AG09309 (cell line): ENCODE data around the gene ATP5PF.

Experiments
- DNase-seq: peaks from one replicate; pipeline ENCODE4 v3.0.0-alpha.2; 2010; ENCODE audit warnings: low read depth
- H3K4me3 ChIP-seq: 2 replicates; pipeline ENCODE4 v1.5.1; 2011; ENCODE audit warnings: mild to moderate bottlenecking, low read depth, low read length, moderate library complexity; ENCODE audit not compliant: control insufficient read depth
- TF ChIP-seq, protein P1 (sequence below): IDR thresholded peaks from 2 replicates; pipeline ENCODE4 v1.5.1; 2011; ENCODE audit warnings: mild to moderate bottlenecking, low read depth, low read length, inconsistent platforms; ENCODE audit not compliant: insufficient read depth, control insufficient read depth; ENCODE audit errors: missing control alignments

Gene ATP5PF

GRCh38 chr21:25760061-25760460, 25.4 kb upstream of the ATP5PF start:
- H3K4me3 ChIP-seq = no peak overlapping the region
- TF ChIP-seq, protein P1, sequence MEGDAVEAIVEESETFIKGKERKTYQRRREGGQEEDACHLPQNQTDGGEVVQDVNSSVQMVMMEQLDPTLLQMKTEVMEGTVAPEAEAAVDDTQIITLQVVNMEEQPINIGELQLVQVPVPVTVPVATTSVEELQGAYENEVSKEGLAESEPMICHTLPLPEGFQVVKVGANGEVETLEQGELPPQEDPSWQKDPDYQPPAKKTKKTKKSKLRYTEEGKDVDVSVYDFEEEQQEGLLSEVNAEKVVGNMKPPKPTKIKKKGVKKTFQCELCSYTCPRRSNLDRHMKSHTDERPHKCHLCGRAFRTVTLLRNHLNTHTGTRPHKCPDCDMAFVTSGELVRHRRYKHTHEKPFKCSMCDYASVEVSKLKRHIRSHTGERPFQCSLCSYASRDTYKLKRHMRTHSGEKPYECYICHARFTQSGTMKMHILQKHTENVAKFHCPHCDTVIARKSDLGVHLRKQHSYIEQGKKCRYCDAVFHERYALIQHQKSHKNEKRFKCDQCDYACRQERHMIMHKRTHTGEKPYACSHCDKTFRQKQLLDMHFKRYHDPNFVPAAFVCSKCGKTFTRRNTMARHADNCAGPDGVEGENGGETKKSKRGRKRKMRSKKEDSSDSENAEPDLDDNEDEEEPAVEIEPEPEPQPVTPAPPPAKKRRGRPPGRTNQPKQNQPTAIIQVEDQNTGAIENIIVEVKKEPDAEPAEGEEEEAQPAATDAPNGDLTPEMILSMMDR = no peak
- no peak for DNase-seq

DNA sequence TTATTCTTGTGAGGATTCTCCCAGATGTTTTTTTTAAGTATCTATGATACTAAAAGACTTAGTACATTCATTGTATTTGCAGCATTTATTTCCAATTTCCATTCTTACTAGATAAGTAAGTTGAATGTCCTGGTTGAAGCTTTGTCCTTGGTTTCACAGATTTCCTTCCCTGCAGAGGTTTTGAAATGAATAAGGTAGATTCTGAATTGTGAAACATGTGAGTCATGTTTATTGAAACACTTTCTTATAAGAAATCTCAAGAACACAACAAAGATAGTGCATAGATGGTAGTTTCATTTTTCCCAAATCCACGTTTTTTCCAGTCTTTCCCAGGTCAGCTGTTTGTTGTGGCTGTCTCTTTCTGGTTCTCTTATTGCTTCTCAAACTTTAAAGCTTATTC, 24.9 kb upstream of the ATP5PF start:
- no peak for DNase-seq
- TF ChIP-seq, protein P1 = no peak
- H3K4me3 ChIP-seq = no peak overlapping the region

- DNase-seq = no peak
- TF ChIP-seq, protein P1 = no peak
Measured at GRCh38 chr21:25757531-25757930, 22.8 kb upstream of the ATP5PF start.

DNA sequence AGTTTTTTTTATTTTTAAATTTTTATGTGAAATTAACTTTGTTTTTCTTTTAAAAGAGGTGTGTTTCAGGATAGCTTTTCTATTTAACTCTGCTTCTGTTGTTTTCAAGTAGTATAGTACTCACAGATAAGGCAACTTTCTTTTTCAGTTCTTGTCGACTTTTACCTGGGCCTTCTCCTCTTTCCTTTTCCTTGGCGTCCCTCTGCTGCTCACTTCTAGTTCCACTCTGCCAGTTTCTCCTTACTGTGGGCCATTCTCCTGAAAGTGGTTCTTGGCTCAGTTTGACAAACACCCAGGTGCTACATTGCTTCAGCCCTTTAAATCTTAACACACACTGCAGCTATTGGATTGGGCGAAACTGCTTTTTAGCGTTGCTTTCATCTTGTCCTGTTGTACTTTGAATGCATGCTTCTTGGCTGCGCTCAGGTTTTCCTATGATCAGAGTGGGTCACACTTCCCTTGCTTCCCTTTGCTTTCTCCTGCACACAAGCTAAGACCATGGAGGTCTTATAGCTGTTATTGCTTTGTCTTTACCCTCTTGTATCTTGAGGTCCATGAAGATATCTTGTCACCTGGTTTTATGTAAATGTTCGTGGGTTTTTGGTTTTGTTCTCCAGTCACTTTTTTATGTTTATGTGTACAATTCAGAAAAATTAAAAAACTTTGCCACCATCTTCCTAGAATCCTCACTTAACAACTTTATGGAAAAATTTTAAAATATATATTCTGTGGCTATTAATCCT, 21.7 kb upstream of the ATP5PF start:
- TF ChIP-seq, protein P1 = no peak
- DNase-seq = no peak
- no peak overlapping the region for H3K4me3 ChIP-seq

More at GRCh38 chr21:25757531-25757930, 22.8 kb upstream of the ATP5PF start:
- no peak overlapping the region for H3K4me3 ChIP-seq

DNA sequence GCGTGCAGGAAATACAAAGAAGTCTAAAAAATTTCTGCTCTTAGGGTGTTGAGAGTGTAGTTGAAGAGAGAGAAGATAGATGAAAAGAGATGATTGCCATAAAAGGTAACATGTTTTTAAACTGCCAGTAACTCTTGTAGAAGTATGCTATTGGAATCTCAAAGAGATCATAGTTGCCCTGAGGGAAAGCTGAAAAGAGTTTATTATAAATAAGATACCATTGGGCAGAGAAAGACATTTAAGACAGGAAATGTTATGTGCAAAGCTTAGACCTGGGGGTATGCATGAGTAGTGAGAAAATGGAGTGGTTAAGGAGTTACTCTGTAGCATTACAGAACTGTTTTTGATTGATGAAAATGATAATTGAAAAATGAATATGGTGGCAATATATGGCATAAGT, 17.7 kb upstream of the ATP5PF start:
- H3K4me3 ChIP-seq = no peak overlapping the region
- no peak for DNase-seq
- TF ChIP-seq, protein P1 = no peak

DNA sequence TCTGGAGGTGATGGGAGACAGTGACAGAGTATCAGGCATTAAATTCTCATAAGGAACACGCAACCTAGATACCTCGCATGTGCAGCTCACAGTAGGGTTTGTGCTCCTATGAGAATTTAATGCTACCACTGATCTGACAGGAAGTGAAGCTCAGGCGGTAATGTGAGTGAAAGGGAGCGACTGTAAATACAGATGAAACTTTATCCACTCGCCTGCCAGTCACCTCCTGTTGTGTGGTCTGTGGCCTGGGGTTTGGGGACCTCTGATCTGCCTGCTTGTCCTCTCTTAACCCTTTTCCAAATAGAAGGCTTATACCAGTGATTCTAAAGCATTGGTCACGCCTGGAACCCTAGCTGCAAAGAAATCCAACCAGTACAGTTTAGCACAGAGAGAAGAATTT, 15.4 kb upstream of the ATP5PF start:
- DNase-seq = no peak
- no peak overlapping the region for H3K4me3 ChIP-seq
- TF ChIP-seq, protein P1 = no peak
